Stomach (tissue), 9 donors: ENCODE measurements around the gene RALGAPA2. TPM values are rescaled to one million over a fixed set of nuclear protein-coding genes. Genes with fewer than 3 reads are reported as not detected.
A peak's percentile ranks its signal among the peaks of the same experiment; 100 is the strongest.

Source experiments
- DNase-seq, 2 donors: peaks; one replicate each; pipeline versions ENCODE4 v3.0.0 to v3.0.0-alpha.2; 2013 to 2019
- H3K27ac ChIP-seq, 5 donors: fragments of 200-600 bp in 4 of 5; sonication (generic) in 4 of 5; one replicate each; pipeline ENCODE4 v1.5.1; 2013 to 2019; ENCODE audit warnings: mild to moderate bottlenecking in 1 of 5, moderate library complexity in 1 of 5
- H3K27me3 ChIP-seq, 3 donors: fragments of 200-600 bp; sonication (generic); one replicate each; pipeline ENCODE4 v1.5.1; 2017 to 2019; ENCODE audit warnings: mixed run types in 1 of 3
- H3K36me3 ChIP-seq, 4 donors: fragments of 200-600 bp; sonication (generic); 1 replicate in 3 of 4; 2 replicates in 1 of 4; pipeline ENCODE4 v1.5.1; 2016 to 2019
- H3K4me1 ChIP-seq, 4 donors: fragments of 200-600 bp; sonication (generic); one replicate each; pipeline ENCODE4 v1.5.1; 2016 to 2019
- H3K4me3 ChIP-seq, 4 donors: fragments of 200-600 bp; sonication (generic) in 3 of 4; one replicate each; pipeline ENCODE4 v1.5.1; 2016 to 2019; ENCODE audit warnings: mild to moderate bottlenecking in 1 of 4
- H3K9me3 ChIP-seq, 4 donors: fragments of 200-600 bp; sonication (generic); one replicate each; pipeline ENCODE4 v1.5.1; 2016 to 2019
- CTCF ChIP-seq, 7 experiments: fragments of 450-650 bp in 4 of 7; fragments of 200-600 bp in 3 of 7; sonication (generic) in 3 of 7; IDR thresholded peaks; one replicate each; pipeline ENCODE4 v1.5.1; 2016 to 2019; ENCODE audit warnings: antibody characterized with exemption in 7 of 7, control low read depth in 2 of 7, mild to moderate bottlenecking in 1 of 7
- EP300 ChIP-seq: sonication (generic); formaldehyde crosslinking; IDR thresholded peaks from one replicate; pipeline ENCODE4 v1.6.1; 2017; ENCODE audit warnings: antibody characterized with exemption
- POLR2A ChIP-seq, 4 donors: fragments of 450-650 bp; IDR thresholded peaks; one replicate each; pipeline ENCODE4 v1.6.1; 2016; ENCODE audit warnings: antibody characterized with exemption in 4 of 4, control low read depth in 2 of 4, mild to moderate bottlenecking in 1 of 4, moderate library complexity in 1 of 4
- POLR2AphosphoS5 ChIP-seq, 3 donors: sonication (generic); formaldehyde crosslinking; IDR thresholded peaks; one replicate each; pipeline ENCODE4 v1.6.1; 2016; ENCODE audit warnings: antibody characterized with exemption in 3 of 3
- WGBS, 5 donors: extraction: QIAGEN DNeasy Blood & Tissue Kit in 3 of 5; methylation state at CpG; one replicate each; pipeline versions ENCODE4 v1.1.5 to v1.1.7; 2013 to 2018; 5-methylcytosine and 5-hydroxymethylcytosine counted together
- intact Hi-C: fragments of 100-400 bp; cut with DNase I; formaldehyde crosslinking; loops from one replicate; pipeline ENCODE4 v1.15.1; 2023; ENCODE audit warnings: low total_unique reads
- polyA plus RNA-seq, 3 donors: library from polyadenylated mRNA; stranded (reverse); fragments of 200-250 nt; gene quantifications; one replicate each; pipeline ENCODE4 v1.2.3, GENCODE V29; 2013
- total RNA-seq, 5 donors: library from RNA; depleted of rRNA; stranded (reverse); fragments of >200 nt; gene quantifications; one replicate each; pipeline versions ENCODE4 v1.1.0 to v1.2.3, GENCODE V29; 2014 to 2016
- donor health status: healthy with polysubstance abuse.
- donor health status: Bipolar disorder and iron deficiency.
- donor health status: healthy.

The RALGAPA2 gene
- total and polyA plus RNA-seq, 8 donors, result 4.3 to 159 (median 48.7) TPM

GRCh38 chr20:20549704-20550103 lies 162.7 kb downstream of the RALGAPA2 start:
- H3K4me1 ChIP-seq, result peaks cover 10 to 58% (median 38%) of the 10 kb centered on the region in 4 donors
- WGBS, 5 donors, result 67 to 84% (median 69%) methylated on average over 1 of the region's 1 CpG
- no peaks in the 10 kb centered on the region for H3K27me3 ChIP-seq
- DNase-seq, result peak in 1 of 2 donors; percentile 43
- H3K27ac ChIP-seq, result peak overlapping the region in 4 of 5 donors; percentile 58 to 74 (median 66)
- intact Hi-C loops, result no loop called here
- H3K36me3 ChIP-seq, result peaks cover 4 to 39% (median 25%) of the 10 kb centered on the region in 4 donors
- no peaks in the 10 kb centered on the region for H3K9me3 ChIP-seq
- peak in 1 of 3 donors; percentile 22 for TF ChIP-seq POLR2AphosphoS5 (IDR thresholded peaks at IDR 0.05)
- no peak for TF ChIP-seq POLR2A (IDR thresholded peaks at IDR 0.05)
- no peak overlapping the region for H3K4me3 ChIP-seq

GRCh38 chr20:20549267-20549612 lies 163.2 kb downstream of the RALGAPA2 start:
- H3K4me3 ChIP-seq, result no peak overlapping the region
- intact Hi-C loops, result no loop called here
- WGBS, 5 donors, result 32 to 64% (median 46%) methylated on average over 6 of the region's 6 CpGs
- no peaks in the 10 kb centered on the region for H3K27me3 ChIP-seq
- H3K9me3 ChIP-seq, result no peaks in the 10 kb centered on the region
- peak; percentile 33 to 44 for DNase-seq
- no peak for TF ChIP-seq CTCF (IDR thresholded peaks at IDR 0.05)
- no peak for TF ChIP-seq POLR2AphosphoS5 (IDR thresholded peaks at IDR 0.05)
- no peak for TF ChIP-seq POLR2A (IDR thresholded peaks at IDR 0.05)
- TF ChIP-seq EP300, result no peak
- H3K36me3 ChIP-seq, result peaks cover 4 to 42% (median 26%) of the 10 kb centered on the region in 4 donors
- peak overlapping the region; percentile 47 to 74 (median 60) for H3K27ac ChIP-seq
- peaks cover 10 to 58% (median 38%) of the 10 kb centered on the region in 4 donors for H3K4me1 ChIP-seq

DNA sequence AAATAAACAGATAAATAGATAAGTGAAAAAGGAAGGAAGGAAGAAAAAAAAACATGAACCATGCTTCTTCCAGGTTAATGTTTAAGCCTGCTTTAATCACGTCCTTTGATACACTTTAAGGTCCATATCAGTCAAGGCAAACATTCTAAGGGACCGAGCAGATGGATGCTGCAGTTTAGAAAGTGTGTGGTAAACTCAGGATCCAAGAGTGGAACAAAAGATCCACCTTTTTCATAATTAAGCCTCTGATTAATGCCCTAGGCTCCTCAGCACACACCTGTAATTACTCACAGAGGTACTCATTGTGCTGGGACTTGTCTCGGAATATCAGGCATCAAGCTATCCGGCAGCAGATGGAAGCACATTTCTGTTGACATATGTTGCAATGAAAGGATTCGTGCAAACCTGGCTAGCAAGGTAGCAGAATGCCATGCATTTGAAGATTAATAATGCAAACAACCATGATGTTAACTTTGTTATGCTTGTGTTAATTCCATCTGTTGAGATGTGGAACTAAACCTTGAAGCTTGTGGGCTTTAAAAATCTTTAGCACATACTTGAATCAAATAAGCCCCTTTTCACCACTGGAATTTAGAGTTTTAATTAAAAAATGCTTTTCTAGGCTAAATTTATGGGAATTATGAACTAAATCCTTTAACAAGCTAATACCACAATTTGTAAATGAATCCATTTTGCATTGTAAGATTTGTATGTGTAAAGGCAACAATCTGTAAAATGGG lies 163.7 kb downstream of the RALGAPA2 start:
- peak overlapping the region; percentile 58 to 74 (median 60) for H3K27ac ChIP-seq
- no peaks in the 10 kb centered on the region for H3K9me3 ChIP-seq
- H3K27me3 ChIP-seq, result no peaks in the 10 kb centered on the region
- peak; percentile 46 to 82 for DNase-seq
- TF ChIP-seq POLR2AphosphoS5 (IDR thresholded peaks at IDR 0.05), result peak in 2 of 3 donors; percentile 66 to 79
- no peak for TF ChIP-seq POLR2A (IDR thresholded peaks at IDR 0.05)
- peaks cover 4 to 47% (median 28%) of the 10 kb centered on the region in 4 donors for H3K36me3 ChIP-seq
- peaks cover 10 to 58% (median 38%) of the 10 kb centered on the region in 4 donors for H3K4me1 ChIP-seq
- intact Hi-C loops, result no loop called here
- 32 to 62% (median 43%) methylated on average over 5 of the region's 5 CpGs for WGBS, 5 donors
- no peak overlapping the region for H3K4me3 ChIP-seq

DNA sequence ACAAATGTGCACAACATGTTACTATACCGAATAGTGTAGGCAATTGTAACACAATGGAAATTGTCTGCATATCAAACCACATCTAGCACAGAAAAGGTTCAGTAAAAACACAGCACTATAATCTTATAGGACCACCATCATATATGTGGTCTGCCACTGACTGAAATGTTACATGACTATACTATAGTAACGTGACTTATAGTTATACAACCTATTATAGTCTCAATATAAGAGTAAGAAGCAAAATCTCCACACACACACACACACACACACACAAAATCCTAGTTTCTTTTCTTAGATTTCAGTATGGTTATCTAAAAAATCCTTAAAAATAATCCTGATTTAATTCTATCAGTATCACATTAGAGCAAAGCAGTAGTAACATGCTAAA lies 164.6 kb downstream of the RALGAPA2 start:
- WGBS, 5 donors, result 60 to 75% (median 70%) methylated on average over 2 of the region's 2 CpGs
- no peak for DNase-seq
- Histone ChIP-seq H3K36me3 (peaks cover 4 to 41% (median 26%) of the 10 kb centered on the region in 4 donors), H3K27ac (peak overlapping the region in 2 of 5 donors; percentile 18 to 40), H3K9me3 (no peaks in the 10 kb centered on the region), H3K4me1 (peaks cover 10 to 58% (median 37%) of the 10 kb centered on the region in 4 donors), H3K4me3 (no peak overlapping the region), H3K27me3 (no peaks in the 10 kb centered on the region)
- intact Hi-C loops, result no loop called here
- TF ChIP-seq POLR2AphosphoS5 (IDR thresholded peaks at IDR 0.05), result no peak
- no peak for TF ChIP-seq POLR2A (IDR thresholded peaks at IDR 0.05)
- TF ChIP-seq CTCF (IDR thresholded peaks at IDR 0.05), result no peak
- no peak for TF ChIP-seq EP300

GRCh38 chr20:20547221-20547875 lies 165.1 kb downstream of the RALGAPA2 start:
- DNase-seq, result peak in 1 of 2 donors; percentile 45
- Histone ChIP-seq H3K27ac (peak overlapping the region in 2 of 5 donors; percentile 18 to 24), H3K36me3 (peaks cover 4 to 40% (median 26%) of the 10 kb centered on the region in 4 donors), H3K4me3 (no peak overlapping the region), H3K27me3 (no peaks in the 10 kb centered on the region), H3K9me3 (no peaks in the 10 kb centered on the region), H3K4me1 (peaks cover 10 to 58% (median 35%) of the 10 kb centered on the region in 4 donors)
- intact Hi-C loops, result no loop called here
- 50 to 66% (median 54%) methylated on average over 5 of the region's 5 CpGs for WGBS, 5 donors
- TF ChIP-seq POLR2AphosphoS5 (IDR thresholded peaks at IDR 0.05) (no peak), CTCF (IDR thresholded peaks at IDR 0.05) (no peak), EP300 (no peak), POLR2A (IDR thresholded peaks at IDR 0.05) (no peak)
